H1 (cell line): Measurements from ENCODE around the gene SLC6A3. TPM values are rescaled to one million over a fixed set of nuclear protein-coding genes. Genes with fewer than 3 reads are reported as not detected.

ENCODE experiments used
- CTCF ChIA-PET: fragments of 300-600 bp; sonication (Branson Sonifier 250); formaldehyde crosslinking; loops from one replicate; lab custom pipeline; 2021; ENCODE audit not compliant: partially characterized antibody; lab: Charles Lee
- POLR2A ChIA-PET: fragments of 300-600 bp; sonication (Branson Sonifier 250); formaldehyde crosslinking; loops from one replicate; lab custom pipeline; 2021; ENCODE audit warnings: inconsistent platforms; ENCODE audit not compliant: partially characterized antibody; lab: Charles Lee
- DNase-seq, 2 experiments: peaks; one replicate each; pipeline versions ENCODE4 v3.0.0 to v3.0.0-alpha.2; 2010 to 2022; ENCODE audit warnings: low spot score in 2 of 2, low read depth in 1 of 2, mixed read lengths in 1 of 2
- FAIRE-seq: peaks from 2 replicates; lab custom pipeline; 2011; peaks lifted over from hg19 to GRCh38; lab: Jason Lieb, UNC
- H2AFZ ChIP-seq: 2 replicates; pipeline ENCODE4 v1.8.1; 2012; ENCODE audit warnings: low read length, inconsistent platforms
- H2AK5ac ChIP-seq: 2 replicates; pipeline ENCODE4 v1.6.1; 2013; ENCODE audit warnings: low read depth, low read length
- H2BK120ac ChIP-seq: replicated peaks from 2 replicates; pipeline ENCODE3; 2013; ENCODE audit warnings: low read depth, low read length, inconsistent platforms
- H2BK12ac ChIP-seq: 2 replicates; pipeline ENCODE4 v1.6.1; 2013; ENCODE audit warnings: low read depth, low read length
- H2BK15ac ChIP-seq: 2 replicates; pipeline ENCODE4 v1.6.1; 2013; ENCODE audit warnings: low read length
- H2BK20ac ChIP-seq: 2 replicates; pipeline ENCODE4 v1.6.1; 2013; ENCODE audit warnings: low read length
- H2BK5ac ChIP-seq: 2 replicates; pipeline ENCODE4 v1.6.1; 2013; ENCODE audit warnings: low read depth, low read length
- H3K14ac ChIP-seq: 2 replicates; pipeline ENCODE4 v1.6.1; 2013; ENCODE audit warnings: inconsistent platforms; ENCODE audit not compliant: insufficient read length
- H3K18ac ChIP-seq: 2 replicates; pipeline ENCODE4 v1.6.1; 2013; ENCODE audit warnings: low read length; ENCODE audit errors: extremely low read depth
- H3K23ac ChIP-seq: 2 replicates; pipeline ENCODE4 v1.6.1; 2013; ENCODE audit warnings: inconsistent platforms; ENCODE audit not compliant: insufficient read length
- H3K23me2 ChIP-seq: 2 replicates; pipeline ENCODE4 v1.6.1; 2013; ENCODE audit warnings: low read depth, low read length
- H3K27ac ChIP-seq: 2 replicates; pipeline ENCODE4 v1.6.1; 2011; ENCODE audit warnings: low read depth, low read length, inconsistent platforms
- H3K27me3 ChIP-seq, 4 experiments: replicated peaks in 1 of 4; 1 replicate in 1 of 4; 2 replicates in 3 of 4; pipeline versions ENCODE4 v1.6.1 to v1.8.1; 2011 to 2013; ENCODE audit warnings: low read length in 3 of 4, mild to moderate bottlenecking in 3 of 4, inconsistent platforms in 2 of 4, mixed read lengths in 2 of 4, moderate library complexity in 1 of 4; ENCODE audit not compliant: control insufficient read depth in 3 of 4, insufficient read depth in 3 of 4; ENCODE audit errors: extremely low read depth in 1 of 4
- H3K36me3 ChIP-seq, 4 experiments: 2 replicates each; pipeline versions ENCODE4 v1.6.1 to v1.8.1; 2011 to 2013; ENCODE audit warnings: mild to moderate bottlenecking in 4 of 4, low read length in 3 of 4, moderate library complexity in 2 of 4, control low read depth in 1 of 4, inconsistent platforms in 1 of 4; ENCODE audit not compliant: insufficient read depth in 4 of 4, control insufficient read depth in 2 of 4
- H3K4ac ChIP-seq: replicated peaks from 2 replicates; pipeline ENCODE3; 2013; ENCODE audit warnings: low read length, low read depth, mixed read lengths, inconsistent platforms; ENCODE audit not compliant: insufficient read length
- H3K4me1 ChIP-seq, 4 experiments: replicated peaks in 1 of 4; 1 replicate in 1 of 4; 2 replicates in 3 of 4; pipeline versions ENCODE4 v1.6.1 to v1.8.1; 2011 to 2013; ENCODE audit warnings: low read length in 3 of 4, inconsistent platforms in 2 of 4, mixed read lengths in 1 of 4; ENCODE audit not compliant: insufficient read depth in 4 of 4, control insufficient read depth in 3 of 4
- H3K4me2 ChIP-seq, 2 experiments: 2 replicates each; pipeline versions ENCODE4 v1.6.1 to v1.8.1; 2011 to 2013; ENCODE audit warnings: low read depth in 2 of 2, low read length in 2 of 2, control low read depth in 1 of 2, inconsistent platforms in 1 of 2, mild to moderate bottlenecking in 1 of 2; ENCODE audit not compliant: insufficient read depth in 1 of 2
- H3K4me3 ChIP-seq, 4 experiments: fragments of 200-600, 300-600 bp in 1 of 4; sonication (generic), shearing (Covaris generic), sonication (Bioruptor Twin) in 1 of 4; 2 replicates each; pipeline versions ENCODE4 v1.5.1 to v1.8.1; 2011 to 2016; ENCODE audit warnings: low read length in 4 of 4, low read depth in 3 of 4, control low read depth in 2 of 4, inconsistent platforms in 2 of 4, mild to moderate bottlenecking in 2 of 4, mixed read lengths in 1 of 4, moderate library complexity in 1 of 4; ENCODE audit not compliant: insufficient read depth in 2 of 4; ENCODE audit errors: extremely low read depth in 1 of 4
- H3K56ac ChIP-seq: replicated peaks from 2 replicates; pipeline ENCODE3; 2013; ENCODE audit warnings: low read depth, mild to moderate bottlenecking, mixed read lengths, low read length, inconsistent platforms; ENCODE audit not compliant: insufficient read length
- H3K79me1 ChIP-seq: 2 replicates; pipeline ENCODE4 v1.6.1; 2013; ENCODE audit warnings: low read depth, low read length, control low read depth
- H3K79me2 ChIP-seq, 2 experiments: 2 replicates each; pipeline versions ENCODE4 v1.6.1 to v1.8.1; 2012 to 2013; ENCODE audit warnings: low read length in 2 of 2, mild to moderate bottlenecking in 2 of 2, inconsistent platforms in 1 of 2; ENCODE audit not compliant: insufficient read depth in 2 of 2, control insufficient read depth in 1 of 2
- H3K9ac ChIP-seq, 4 experiments: replicated peaks in 1 of 4; 1 replicate in 1 of 4; 2 replicates in 3 of 4; pipeline versions ENCODE4 v1.6.1 to v1.8.1; 2011 to 2013; ENCODE audit warnings: low read depth in 3 of 4, low read length in 3 of 4, control low read depth in 2 of 4, mild to moderate bottlenecking in 2 of 4, moderate library complexity in 2 of 4, inconsistent platforms in 1 of 4; ENCODE audit errors: extremely low read depth in 1 of 4
- H3K9me3 ChIP-seq, 2 experiments: 2 replicates each; pipeline versions ENCODE4 v1.6.1 to v1.8.1; 2012 to 2013; ENCODE audit warnings: mild to moderate bottlenecking in 2 of 2, moderate library complexity in 2 of 2, control low read depth in 1 of 2, inconsistent platforms in 1 of 2, low read depth in 1 of 2, low read length in 1 of 2, mixed read lengths in 1 of 2; ENCODE audit not compliant: insufficient read depth in 2 of 2
- H4K20me1 ChIP-seq, 2 experiments: replicated peaks in 1 of 2; 2 replicates each; pipeline versions ENCODE3 to v1.8.1; 2011 to 2013; ENCODE audit warnings: inconsistent platforms in 2 of 2, low read length in 2 of 2, mild to moderate bottlenecking in 1 of 2; ENCODE audit not compliant: insufficient read depth in 2 of 2, control insufficient read depth in 1 of 2
- H4K5ac ChIP-seq: 2 replicates; pipeline ENCODE4 v1.6.1; 2013; ENCODE audit warnings: low read length, low read depth, mixed read lengths, inconsistent platforms; ENCODE audit not compliant: insufficient read length
- H4K8ac ChIP-seq: 2 replicates; pipeline ENCODE4 v1.8.0; 2013; ENCODE audit warnings: mild to moderate bottlenecking, moderate library complexity, low read length, inconsistent platforms; ENCODE audit not compliant: insufficient read depth; ENCODE audit errors: extremely low read depth
- H4K91ac ChIP-seq: replicated peaks from 2 replicates; pipeline ENCODE3; 2013; ENCODE audit warnings: low read length, mixed read lengths, inconsistent platforms; ENCODE audit not compliant: insufficient read length
- ASH2L ChIP-seq: fragments of 200-600, 300-600 bp; sonication (generic); IDR thresholded peaks from one replicate; pipeline ENCODE4 v1.7.1; 2017; ENCODE audit warnings: low read length
- CHD2 ChIP-seq: IDR thresholded peaks from 2 replicates; pipeline ENCODE4 v1.6.1; 2012; ENCODE audit warnings: low read length, improper control_type of control experiment
- CTBP2 ChIP-seq: IDR thresholded peaks from 2 replicates; pipeline ENCODE4 v1.7.0; 2011; ENCODE audit warnings: borderline replicate concordance, mild to moderate bottlenecking, moderate library complexity, mixed read lengths, low read length; ENCODE audit not compliant: insufficient read depth, insufficient read length
- EGR1 ChIP-seq: IDR thresholded peaks from 2 replicates; pipeline ENCODE4 v1.6.1; 2011; ENCODE audit warnings: low read depth, low read length, borderline replicate concordance
- KDM5A ChIP-seq: fragments of 200-600 bp; IDR thresholded peaks from 2 replicates; pipeline ENCODE4 v1.7.1; 2012; ENCODE audit warnings: mild to moderate bottlenecking, low read length, inconsistent platforms, mixed read lengths
- MAX ChIP-seq: IDR thresholded peaks from 2 replicates; pipeline ENCODE4 v1.6.1; 2012; ENCODE audit warnings: inconsistent platforms
- NRF1 ChIP-seq: IDR thresholded peaks from 2 replicates; pipeline ENCODE4 v1.6.1; 2011; ENCODE audit warnings: mild to moderate bottlenecking, low read depth, low read length, improper control_type of control experiment
- RAD21 ChIP-seq, 2 experiments: IDR thresholded peaks in 1 of 2; conservative IDR thresholded peaks in 1 of 2; 2 replicates each; pipeline ENCODE4 v1.6.1; 2011; ENCODE audit warnings: low read depth in 2 of 2, low read length in 2 of 2, improper control_type of control experiment in 1 of 2, inconsistent platforms in 1 of 2, mild to moderate bottlenecking in 1 of 2, moderate library complexity in 1 of 2
- RBBP5 ChIP-seq: IDR thresholded peaks from 2 replicates; pipeline ENCODE4 v1.7.1; 2012; ENCODE audit warnings: low read depth, mild to moderate bottlenecking, inconsistent platforms, low read length, moderate library complexity, borderline replicate concordance
- SIRT6 ChIP-seq: IDR thresholded peaks from one replicate; pipeline ENCODE4 v1.7.1; 2012; ENCODE audit warnings: low read length, inconsistent platforms
- SIX5 ChIP-seq: IDR thresholded peaks from 2 replicates; pipeline ENCODE4 v1.6.1; 2011; ENCODE audit warnings: mild to moderate bottlenecking, low read depth, low read length
- TAF7 ChIP-seq: optimal IDR thresholded peaks from 2 replicates; pipeline ENCODE3; 2011; ENCODE audit warnings: low read depth, mild to moderate bottlenecking, inconsistent platforms, low read length, moderate library complexity, borderline replicate concordance
- TBP ChIP-seq: IDR thresholded peaks from 2 replicates; pipeline ENCODE4 v1.6.1; 2011; ENCODE audit warnings: low read depth, low read length, improper control_type of control experiment
- TCF12 ChIP-seq: IDR thresholded peaks from 2 replicates; pipeline ENCODE4 v1.6.1; 2011; ENCODE audit warnings: low read depth, mild to moderate bottlenecking, low read length
- WGBS, 2 experiments: shearing (Covaris generic) in 1 of 2; methylation state at CpG; one replicate each; pipeline versions ENCODE4 v1.1.6 to v1.1.7; 2013 to 2015; ENCODE audit warnings: low lambda C conversion rate in 2 of 2, mixed read lengths in 2 of 2, inconsistent platforms in 1 of 2, low coverage in 1 of 2, missing lambda C conversion rate in 1 of 2; ENCODE audit not compliant: insufficient replicate concordance in 2 of 2, insufficient coverage in 1 of 2, insufficient read length in 1 of 2; ENCODE audit errors: extremely low coverage in 1 of 2, missing lambda C conversion rate in 1 of 2; 5-methylcytosine and 5-hydroxymethylcytosine counted together
- polyA plus RNA-seq, 7 experiments: library from polyadenylated mRNA; depleted of rRNA in 3 of 7; stranded (reverse) in 5 of 7; unstranded in 2 of 7; fragments of >200 nt in 5 of 7; fragments of 200-250 nt in 2 of 7; gene quantifications; 1 replicate in 5 of 7; 2 replicates in 1 of 7; 4 replicates in 1 of 7; pipeline versions ENCODE4 v1.2.1 to v1.2.3, GENCODE V29; 2011 to 2013; ENCODE audit warnings: missing spikeins in 2 of 7, mixed read lengths in 2 of 7
- total RNA-seq: library from RNA; stranded (reverse); fragmentation: NEBNext Ultra II Directional; extraction: Animal tissue kit (Norgen Biotek cat#: 25700); gene quantifications from 2 replicates; pipeline ENCODE4 v1.2.1, GENCODE V29; 2021

Gene SLC6A3
- total and polyA plus RNA-seq, 2 of the 8 experiments (the other 6 are each of a cell fraction or from before 2014, with no cell fraction given) = 0.48 to 0.91 TPM

- DNase-seq = no peak
- H3K4me1 ChIP-seq = no peaks in the 10 kb centered on the region
- no peak overlapping the region for H4K5ac ChIP-seq
- H3K27ac ChIP-seq = no peak overlapping the region
- no peaks in the 10 kb centered on the region for H3K36me3 ChIP-seq
- H2BK5ac ChIP-seq = no peak overlapping the region
- H2BK120ac ChIP-seq = no peak overlapping the region
- POLR2A ChIA-PET = no interaction called here
- H2BK20ac ChIP-seq = no peak overlapping the region
- FAIRE-seq = no peak
- H2AK5ac ChIP-seq = no peak overlapping the region
- no peak overlapping the region for H3K4me2 ChIP-seq
- no peak overlapping the region for H3K14ac ChIP-seq
- no peak overlapping the region for H2BK12ac ChIP-seq
- H3K27me3 ChIP-seq = peaks cover 0 to 2% (median 0%) of the 10 kb centered on the region in 4 experiments; a peak in 1 of 7 replicates
- no peak overlapping the region for H4K8ac ChIP-seq
- no peak overlapping the region for H3K4ac ChIP-seq
- H3K79me1 ChIP-seq = no peaks in the 10 kb centered on the region
- CTCF ChIA-PET = no interaction called here
- WGBS, 2 experiments = 92% methylated on average over 26 of the region's 26 CpGs; no CpG with 5 or more reads in 1 of the 2 experiments
- H3K9ac ChIP-seq = no peak overlapping the region
- no peak overlapping the region for H3K18ac ChIP-seq
- H2BK15ac ChIP-seq = no peak overlapping the region
- H3K23ac ChIP-seq = no peak overlapping the region
- H3K56ac ChIP-seq = no peak overlapping the region
- H4K20me1 ChIP-seq = no peaks in the 10 kb centered on the region
- H3K79me2 ChIP-seq = no peaks in the 10 kb centered on the region
- H3K4me3 ChIP-seq = no peak overlapping the region
- H3K9me3 ChIP-seq = peaks cover 37 to 52% of the 10 kb centered on the region in 2 experiments
- H3K23me2 ChIP-seq = peaks cover 3% of the 10 kb centered on the region; the same call in 1 of the 2 replicates
- no peak overlapping the region for H4K91ac ChIP-seq
- H2AFZ ChIP-seq = no peak overlapping the region
- no peak for TF ChIP-seq EGR1
- no peak for TF ChIP-seq TAF7
- TF ChIP-seq TCF12 = no peak
- no peak for TF ChIP-seq CHD2
- TF ChIP-seq ASH2L = no peak
- no peak for TF ChIP-seq SIRT6
- no peak for TF ChIP-seq TBP
- TF ChIP-seq RAD21 (IDR thresholded peaks at IDR 0.05 in 1 of 2, conservative IDR thresholded peaks at IDR 0.05 in 1 of 2; ENCODE audit: low read depth in 2 of 2, low read length in 2 of 2) = no peak
- TF ChIP-seq CTBP2 = no peak
- TF ChIP-seq KDM5A = no peak
- TF ChIP-seq RBBP5 = no peak
- no peak for TF ChIP-seq SIX5
- TF ChIP-seq NRF1 = no peak
- TF ChIP-seq MAX = no peak
Observed at GRCh38 chr5:1430121-1430795, 15.0 kb downstream of the SLC6A3 start.
